ENCODE data around the gene ARHGAP22. TPM values are rescaled to one million over a fixed set of nuclear protein-coding genes. Genes with fewer than 3 reads are reported as not detected.

The ARHGAP22 gene
- total RNA-seq, 3 donors from 2014 or later (not counting 1 experiment from before 2014, with no cell fraction given): 0.21 to 0.40 TPM; not detected in 1

DNA sequence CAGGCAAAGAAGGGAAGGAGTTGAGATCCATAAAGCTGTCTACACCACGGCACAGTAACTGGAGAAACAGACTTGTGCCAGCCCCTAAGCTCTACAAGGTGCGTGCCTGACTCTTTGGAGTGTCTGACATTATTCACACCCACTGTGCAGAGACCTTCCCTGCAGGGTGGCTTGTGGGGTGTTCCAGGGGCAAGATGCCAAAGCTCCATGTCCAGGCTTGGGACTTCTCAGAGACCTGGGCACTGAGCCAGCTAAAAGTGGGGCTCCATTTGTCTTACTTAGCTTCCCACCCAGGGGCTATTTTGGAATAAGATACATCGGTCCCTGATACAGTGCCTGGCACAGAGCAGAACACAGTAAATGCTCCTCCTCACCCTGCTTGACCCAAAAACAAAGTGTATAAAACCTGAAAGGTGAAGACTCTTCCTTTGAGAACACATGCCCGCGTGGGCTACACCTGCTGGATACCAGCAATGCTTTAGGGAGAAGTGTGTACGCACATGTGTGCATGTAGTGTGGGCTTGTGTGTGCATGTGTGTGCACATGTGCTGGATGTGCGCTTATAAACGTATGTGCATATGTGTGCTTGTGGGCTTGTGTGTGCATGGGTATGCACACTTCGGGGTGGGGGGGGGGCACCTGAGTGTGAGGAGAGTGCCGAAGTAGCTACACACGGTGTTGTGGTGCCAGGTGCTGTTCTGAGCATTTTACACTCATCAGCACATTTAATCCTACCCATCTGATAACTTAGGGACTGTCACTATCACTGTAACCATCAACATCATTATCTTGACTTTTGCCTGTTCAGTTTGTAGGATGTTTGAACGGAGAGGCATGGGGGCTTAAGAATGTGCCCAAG lies 143.0 kb downstream of the ARHGAP22 start:
- Mint-ChIP-seq H3K9me3 (no peaks in the 10 kb centered on the region), H3K4me1 (no peaks in the 10 kb centered on the region), H3K36me3 (no peaks in the 10 kb centered on the region), H3K27ac (no peak overlapping the region), H3K27me3 (ENCODE audit: low read depth in 2 of 2) (no peaks in the 10 kb centered on the region), H3K4me3 (no peak overlapping the region)
- no peak overlapping the region for H3K27ac ChIP-seq (ENCODE audit: low read length)
- ATAC-seq (no peak), DNase-seq (no peak)
- no peaks in the 10 kb centered on the region for H3K27me3 ChIP-seq (ENCODE audit: control insufficient read depth, insufficient read depth, low read length)
- intact Hi-C loops (cut with micrococcal nuclease): no loop called here
- H3K9me3 ChIP-seq (ENCODE audit: control insufficient read depth, insufficient read depth, low read length): no peaks in the 10 kb centered on the region
- H3K36me3 ChIP-seq (ENCODE audit: control insufficient read depth, insufficient read depth, low read length): no peaks in the 10 kb centered on the region
- TF ChIP-seq, protein P1, sequence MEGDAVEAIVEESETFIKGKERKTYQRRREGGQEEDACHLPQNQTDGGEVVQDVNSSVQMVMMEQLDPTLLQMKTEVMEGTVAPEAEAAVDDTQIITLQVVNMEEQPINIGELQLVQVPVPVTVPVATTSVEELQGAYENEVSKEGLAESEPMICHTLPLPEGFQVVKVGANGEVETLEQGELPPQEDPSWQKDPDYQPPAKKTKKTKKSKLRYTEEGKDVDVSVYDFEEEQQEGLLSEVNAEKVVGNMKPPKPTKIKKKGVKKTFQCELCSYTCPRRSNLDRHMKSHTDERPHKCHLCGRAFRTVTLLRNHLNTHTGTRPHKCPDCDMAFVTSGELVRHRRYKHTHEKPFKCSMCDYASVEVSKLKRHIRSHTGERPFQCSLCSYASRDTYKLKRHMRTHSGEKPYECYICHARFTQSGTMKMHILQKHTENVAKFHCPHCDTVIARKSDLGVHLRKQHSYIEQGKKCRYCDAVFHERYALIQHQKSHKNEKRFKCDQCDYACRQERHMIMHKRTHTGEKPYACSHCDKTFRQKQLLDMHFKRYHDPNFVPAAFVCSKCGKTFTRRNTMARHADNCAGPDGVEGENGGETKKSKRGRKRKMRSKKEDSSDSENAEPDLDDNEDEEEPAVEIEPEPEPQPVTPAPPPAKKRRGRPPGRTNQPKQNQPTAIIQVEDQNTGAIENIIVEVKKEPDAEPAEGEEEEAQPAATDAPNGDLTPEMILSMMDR (IDR thresholded peaks at IDR 0.05): no peak
- 89% methylated on average over 10 of the region's 12 CpGs for WGBS (ENCODE audit: insufficient coverage)
- H3K4me3 ChIP-seq (ENCODE audit: low read length): no peak overlapping the region
- no peaks in the 10 kb centered on the region for H3K4me1 ChIP-seq (ENCODE audit: control insufficient read depth, insufficient read depth, low read length)

DNA sequence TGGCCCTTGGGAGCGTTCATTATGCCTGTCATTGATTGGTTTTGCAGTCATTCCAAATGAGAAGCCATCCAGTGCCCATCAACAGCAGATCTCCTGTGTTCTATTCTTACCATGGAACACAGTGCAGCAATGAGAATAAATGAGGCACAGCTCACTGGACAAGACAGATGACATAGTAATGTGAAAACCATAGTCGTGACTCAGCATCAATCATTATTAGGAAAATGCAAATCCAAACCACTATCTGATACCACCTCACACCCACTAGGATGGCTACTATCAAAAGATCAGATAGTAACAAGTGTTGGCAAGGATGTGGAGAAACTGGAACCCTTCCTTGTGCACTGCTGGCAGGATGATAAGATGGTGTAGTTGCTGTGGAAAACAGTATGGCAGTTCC lies 144.7 kb downstream of the ARHGAP22 start:
- Histone ChIP-seq H3K27ac (ENCODE audit: low read length) (no peak overlapping the region), H3K9me3 (ENCODE audit: control insufficient read depth, insufficient read depth, low read length) (no peaks in the 10 kb centered on the region), H3K4me3 (ENCODE audit: low read length) (no peak overlapping the region), H3K36me3 (ENCODE audit: control insufficient read depth, insufficient read depth, low read length) (no peaks in the 10 kb centered on the region), H3K4me1 (ENCODE audit: control insufficient read depth, insufficient read depth, low read length) (peaks cover 5% of the 10 kb centered on the region), H3K27me3 (ENCODE audit: control insufficient read depth, insufficient read depth, low read length) (no peaks in the 10 kb centered on the region)
- Mint-ChIP-seq H3K27me3 (ENCODE audit: low read depth in 2 of 2) (no peaks in the 10 kb centered on the region), H3K9me3 (no peaks in the 10 kb centered on the region), H3K4me3 (no peak overlapping the region), H3K36me3 (no peaks in the 10 kb centered on the region), H3K4me1 (no peaks in the 10 kb centered on the region), H3K27ac (no peak overlapping the region)
- WGBS (ENCODE audit: insufficient coverage): 81% methylated on average over 2 of the region's 2 CpGs
- intact Hi-C loops (cut with micrococcal nuclease): no loop called here
- ATAC-seq (no peak), DNase-seq (no peak)
- TF ChIP-seq, protein P1 (IDR thresholded peaks at IDR 0.05): no peak

DNA sequence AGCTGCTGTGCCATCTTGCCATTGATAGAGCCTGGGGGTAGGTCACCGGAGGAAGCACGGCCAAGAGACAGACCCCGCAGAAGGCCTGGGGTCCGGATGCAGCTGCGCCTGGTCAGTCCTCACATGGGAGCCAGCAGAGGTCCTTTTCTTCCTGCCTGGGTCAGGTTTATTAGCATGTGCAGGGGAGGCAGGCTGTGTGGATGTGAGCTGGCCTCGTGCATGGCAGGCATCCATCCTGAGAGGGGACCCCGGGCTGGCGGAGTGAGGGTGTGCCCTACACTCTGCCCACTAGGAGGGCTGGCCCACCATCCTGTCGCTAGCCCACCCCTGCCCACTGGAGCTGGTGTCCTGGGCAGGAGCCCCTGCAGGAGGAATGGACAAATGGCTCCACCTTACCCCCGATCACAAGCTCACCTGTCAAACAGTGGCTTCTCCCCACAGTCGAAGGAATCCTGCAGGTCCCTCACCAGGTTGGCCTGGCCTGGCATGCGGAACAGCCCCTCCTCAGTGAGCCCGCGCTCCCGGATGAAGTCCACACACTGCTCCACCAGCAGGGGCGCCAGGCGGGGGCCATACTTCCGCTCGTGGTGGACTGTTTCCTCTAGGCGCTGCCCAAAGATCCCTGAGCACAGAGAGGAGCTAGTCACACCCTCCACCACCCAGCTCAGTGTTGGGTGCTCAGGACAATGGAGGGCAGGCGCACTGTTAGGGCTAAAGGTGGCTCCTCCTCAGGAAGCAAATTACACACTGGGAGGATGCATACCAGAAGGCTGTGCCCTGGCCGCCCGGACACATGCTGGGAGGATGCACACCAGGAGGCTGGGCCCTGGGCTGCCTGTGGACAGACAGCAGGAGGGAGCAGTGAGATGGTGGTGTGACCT lies 145.4 kb downstream of the ARHGAP22 start:
- WGBS (ENCODE audit: insufficient coverage): 63% methylated on average over 23 of the region's 23 CpGs
- no peaks in the 10 kb centered on the region for H3K27me3 ChIP-seq (ENCODE audit: control insufficient read depth, insufficient read depth, low read length)
- DNase-seq: peak in 1 of 2 donors; percentile 5

More for the DNA sequence above, 145.4 kb downstream of the ARHGAP22 start:
- Mint-ChIP-seq H3K36me3 (no peaks in the 10 kb centered on the region), H3K27ac (no peak overlapping the region), H3K27me3 (ENCODE audit: low read depth in 2 of 2) (no peaks in the 10 kb centered on the region), H3K4me3 (no peak overlapping the region), H3K9me3 (no peaks in the 10 kb centered on the region), H3K4me1 (no peaks in the 10 kb centered on the region)
- intact Hi-C loops (cut with micrococcal nuclease): no loop called here
- no peak overlapping the region for H3K4me3 ChIP-seq (ENCODE audit: low read length)
- TF ChIP-seq, protein P1 (IDR thresholded peaks at IDR 0.05): no peak
- H3K4me1 ChIP-seq (ENCODE audit: control insufficient read depth, insufficient read depth, low read length): peaks cover 5% of the 10 kb centered on the region
- ATAC-seq: no peak
- no peaks in the 10 kb centered on the region for H3K36me3 ChIP-seq (ENCODE audit: control insufficient read depth, insufficient read depth, low read length)
- H3K9me3 ChIP-seq (ENCODE audit: control insufficient read depth, insufficient read depth, low read length): no peaks in the 10 kb centered on the region
- no peak overlapping the region for H3K27ac ChIP-seq (ENCODE audit: low read length)
